ENCODE data around the gene GXYLT1.
A peak's percentile ranks its signal among the peaks of the same experiment; 100 is the strongest.
"Not testable (repeated sequence)": the region's sequence is repeated elsewhere in the genome, so short reads cannot be mapped to it uniquely, and the experiment has no call there.

Gene GXYLT1

DNA sequence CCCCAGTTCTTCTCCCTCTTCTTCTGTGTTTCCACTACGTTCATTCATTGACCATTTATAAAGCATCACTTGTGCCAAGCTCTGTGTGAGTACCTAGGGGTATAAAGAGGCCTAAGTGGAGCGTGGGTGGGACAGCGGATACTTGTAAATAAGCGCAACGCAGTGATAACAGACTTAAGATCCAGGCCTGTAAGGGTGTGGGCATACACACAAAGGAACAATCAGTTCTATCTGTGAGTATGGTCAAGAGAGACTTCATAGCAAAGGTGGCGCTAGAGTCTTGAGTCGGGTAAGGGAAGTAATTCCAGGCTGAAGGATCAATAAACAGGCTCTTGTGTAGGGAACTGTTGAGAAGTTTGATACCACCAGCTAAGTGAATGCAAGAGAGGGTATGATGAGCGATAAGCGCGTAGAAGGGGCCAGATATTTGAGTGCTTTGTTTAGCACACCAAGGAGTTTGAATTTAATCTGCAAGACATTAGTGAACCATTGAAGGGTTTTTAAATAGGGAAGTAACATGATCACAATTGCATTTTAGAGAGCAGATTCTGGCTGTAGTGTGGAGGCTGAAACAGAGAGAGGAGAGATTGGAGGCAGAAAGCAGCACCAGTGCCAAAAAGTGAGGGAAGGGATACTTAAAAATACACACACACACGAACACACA, 1.0 kb upstream of the GXYLT1 start:
- no peak for DNase-seq

DNA sequence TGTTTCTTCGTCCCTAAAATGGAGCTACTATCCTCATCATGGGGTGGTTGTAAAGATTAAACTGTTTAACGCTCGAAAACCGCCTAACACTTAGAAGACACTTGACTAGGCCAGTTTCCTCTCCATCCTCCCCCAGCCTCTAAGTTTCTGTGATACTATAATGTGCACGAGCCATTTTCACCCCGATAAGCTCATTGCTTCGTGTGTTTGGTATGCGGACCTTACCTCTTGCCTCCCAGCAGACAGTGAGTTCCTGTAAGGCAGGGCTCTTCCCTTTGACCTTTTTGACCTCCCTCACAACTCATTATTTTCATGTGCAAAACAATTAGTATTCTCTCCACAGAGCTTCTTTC, 499 bp upstream of the GXYLT1 start:
- no peak for DNase-seq

DNA sequence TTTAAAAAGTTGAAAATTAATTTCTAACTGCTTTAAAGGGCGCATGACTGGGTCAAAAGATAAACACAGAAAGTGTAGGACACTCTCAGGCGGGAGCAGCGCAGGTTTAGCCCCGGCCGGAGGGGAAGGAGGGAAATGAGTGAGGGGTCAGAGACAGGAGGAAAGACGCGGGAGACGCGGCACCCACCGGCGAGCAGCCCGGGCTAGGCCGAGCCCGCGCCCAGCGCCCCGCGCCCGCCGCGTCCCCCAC, 591 bp downstream of the GXYLT1 start:
- no peak for DNase-seq

DNA sequence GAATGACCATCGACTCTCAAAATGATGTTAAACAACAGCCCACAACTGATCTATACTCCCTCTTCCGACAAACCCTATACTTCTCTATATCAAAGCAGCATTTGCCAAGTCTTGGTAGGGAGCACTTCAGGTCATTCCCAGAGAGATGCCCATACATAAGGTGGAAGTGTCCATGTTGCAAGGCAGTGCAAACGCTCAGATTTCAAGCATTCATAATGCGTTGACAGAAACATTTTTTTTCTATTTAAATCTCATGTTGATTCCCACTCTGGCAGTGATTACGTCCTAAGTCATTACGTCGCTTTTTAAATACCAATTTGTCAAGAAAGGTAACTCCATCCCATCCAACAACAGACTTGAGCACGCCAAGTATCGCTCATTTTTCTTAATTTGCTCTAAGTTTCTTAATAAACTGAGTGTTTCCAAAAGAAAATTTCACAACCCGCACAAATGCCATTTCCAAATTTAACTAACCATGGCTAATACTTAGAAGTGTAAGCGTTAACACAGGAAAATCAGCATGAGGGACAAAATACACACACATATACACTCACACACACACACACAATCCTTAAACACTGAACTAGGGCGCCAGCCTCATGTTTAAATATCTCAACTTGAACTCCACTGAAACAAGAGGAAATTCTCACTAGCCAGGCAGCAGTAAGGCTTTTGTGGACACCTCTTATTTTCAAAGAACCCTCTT, 1.1 kb downstream of the GXYLT1 start:
- DNase-seq: peak; percentile 20

DNA sequence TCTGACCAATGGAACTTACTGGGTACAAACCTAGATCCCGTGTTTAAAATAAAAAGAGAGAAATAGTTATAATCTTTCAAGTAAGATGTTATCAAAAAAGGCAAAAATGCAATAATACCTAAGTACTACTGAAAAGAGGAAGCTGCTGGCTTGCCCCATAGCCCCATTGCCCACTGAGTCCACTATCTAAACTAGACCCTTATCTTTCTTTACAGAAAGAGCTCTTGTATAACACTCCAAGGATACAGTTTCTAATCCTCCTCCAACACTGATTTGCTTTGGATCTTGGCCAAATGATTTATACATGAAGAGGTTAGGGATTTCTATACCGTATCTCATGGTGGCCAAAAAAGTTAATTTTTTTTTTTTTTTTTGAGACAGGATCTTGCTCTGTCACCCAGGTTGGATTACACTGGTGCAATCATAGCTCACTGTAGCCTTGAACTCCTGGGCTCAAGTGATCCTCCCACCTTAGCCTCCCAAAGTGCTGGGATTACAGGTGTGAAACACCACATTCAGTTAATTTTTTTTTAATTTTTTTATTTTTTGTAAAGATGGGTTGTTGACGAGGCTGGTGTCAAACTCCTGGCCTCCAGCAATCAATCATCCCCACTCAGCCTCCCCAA, 2.6 kb downstream of the GXYLT1 start:
- no peak for DNase-seq

DNA sequence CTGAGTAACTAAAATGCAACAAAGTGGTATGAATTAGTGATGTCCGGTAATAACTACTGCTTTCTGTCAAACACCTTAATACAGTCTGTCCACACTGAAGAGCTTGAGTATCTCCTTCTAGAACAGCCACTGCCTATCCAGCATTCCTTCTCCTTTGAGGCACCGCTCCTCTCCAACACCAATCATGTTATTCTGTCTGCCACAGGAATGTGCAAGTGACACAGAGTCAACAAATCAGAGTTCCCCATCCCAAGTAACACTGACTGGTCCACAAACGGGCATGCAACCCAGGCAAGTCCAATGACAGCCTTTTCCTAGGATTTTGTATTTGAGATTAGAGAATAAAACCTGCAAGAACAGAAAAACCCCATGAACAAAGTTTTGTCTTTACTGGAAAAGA, 3.8 kb downstream of the GXYLT1 start:
- DNase-seq: no peak

DNA sequence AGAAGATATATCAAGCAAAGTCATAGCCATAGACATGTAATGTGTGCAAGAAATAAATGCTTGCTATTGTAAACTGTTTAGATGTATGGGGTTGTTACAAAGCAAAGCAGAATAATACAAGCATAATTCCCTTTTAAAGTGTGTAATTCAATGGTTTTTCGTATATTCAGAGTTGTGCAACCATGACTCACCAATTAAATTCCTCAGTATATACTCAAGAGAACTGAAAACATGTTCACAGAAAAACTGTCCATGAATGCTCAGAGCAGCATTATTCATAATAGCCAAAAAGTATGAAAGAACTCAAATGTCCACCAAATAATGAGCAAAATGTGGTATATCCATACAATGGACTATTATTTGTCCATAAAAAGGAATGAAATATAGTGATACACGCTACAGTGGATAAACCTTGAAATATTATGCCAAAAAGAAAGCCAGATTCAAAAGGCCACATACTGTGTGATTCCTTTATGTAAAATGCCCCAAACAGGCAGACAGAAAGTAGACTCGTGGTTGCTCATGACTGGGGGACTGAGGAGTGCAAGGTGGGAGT, 9.3 kb downstream of the GXYLT1 start:
- no peak for DNase-seq

DNA sequence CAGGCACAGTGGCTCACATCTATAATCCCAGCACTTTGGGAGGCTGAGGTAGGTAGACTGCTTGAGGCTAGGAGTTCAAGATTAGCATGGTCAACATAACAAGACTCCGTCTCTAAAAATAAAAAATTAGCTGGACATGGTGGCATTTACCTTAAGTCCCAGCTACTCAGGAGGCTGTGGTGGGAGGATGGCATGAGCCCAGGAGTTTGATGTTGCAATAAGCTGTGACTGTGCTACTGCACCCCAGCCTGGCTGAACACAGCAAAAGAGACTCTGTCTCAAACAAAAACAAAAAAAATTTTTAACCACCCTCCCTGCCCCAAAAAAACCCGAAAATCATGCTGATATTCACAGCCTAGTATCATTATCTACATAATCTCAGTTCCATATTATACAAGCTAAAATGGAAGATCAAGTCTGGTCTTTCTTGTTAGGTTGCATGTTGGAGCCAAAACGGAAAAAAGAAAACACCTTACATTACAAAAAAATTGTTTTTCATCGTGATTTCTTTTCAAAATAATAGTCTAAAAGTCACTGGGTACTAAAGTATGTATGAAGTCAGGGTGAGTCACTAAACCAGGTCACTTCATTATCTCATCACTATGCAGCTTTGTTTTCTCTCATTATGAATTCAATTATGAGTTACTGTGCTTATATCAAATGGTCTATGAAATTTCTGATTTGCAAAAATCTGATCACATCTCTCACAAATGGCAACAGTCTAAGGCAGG, 13.8 kb downstream of the GXYLT1 start:
- DNase-seq: no peak

DNA sequence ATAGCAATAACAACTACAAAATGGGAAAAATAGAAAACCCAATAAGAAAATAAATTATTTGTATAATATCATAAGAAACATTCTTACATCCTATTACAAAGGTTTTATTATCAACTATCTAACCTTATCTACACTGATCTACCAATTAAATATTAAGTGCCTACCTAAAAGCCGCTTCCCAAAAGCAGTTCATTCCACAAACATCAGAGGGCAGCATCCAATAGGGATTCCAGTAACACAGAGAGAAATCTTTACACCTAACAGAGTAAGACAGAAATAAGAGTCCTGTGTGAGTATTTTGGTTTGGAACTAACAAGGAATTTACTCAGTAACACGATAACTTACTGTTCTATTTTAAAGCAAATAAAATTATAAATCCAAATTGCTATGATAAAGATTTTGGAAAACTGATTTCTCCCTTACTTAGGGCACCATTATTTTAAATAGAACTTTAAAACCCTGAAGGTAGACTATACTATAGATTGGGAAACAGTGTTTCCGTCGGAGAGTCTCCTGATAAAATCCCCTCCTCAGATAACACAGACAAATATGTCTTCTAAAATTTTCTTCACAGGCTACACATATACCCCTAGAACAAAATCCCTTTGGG, 15.0 kb downstream of the GXYLT1 start:
- DNase-seq: no peak

DNA sequence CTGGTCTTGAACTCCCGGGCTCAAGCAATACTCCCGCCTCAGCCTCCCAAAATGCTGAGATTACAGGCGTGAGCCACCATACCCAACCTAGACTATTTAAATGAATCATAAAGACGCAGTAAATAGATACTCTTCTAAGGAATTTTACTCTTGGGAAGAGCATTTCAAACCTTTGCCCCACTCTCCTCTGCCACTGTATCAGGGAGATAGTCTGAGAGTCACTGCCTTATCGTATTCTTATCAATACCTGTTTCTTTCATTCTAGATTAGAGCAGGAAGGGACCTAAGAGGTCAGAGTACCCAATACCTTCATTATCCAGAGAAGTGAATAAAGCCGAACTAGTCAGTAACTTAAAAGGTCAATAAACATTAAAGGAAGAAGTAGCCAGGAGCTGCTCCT, 15.8 kb downstream of the GXYLT1 start:
- DNase-seq: no peak

DNA sequence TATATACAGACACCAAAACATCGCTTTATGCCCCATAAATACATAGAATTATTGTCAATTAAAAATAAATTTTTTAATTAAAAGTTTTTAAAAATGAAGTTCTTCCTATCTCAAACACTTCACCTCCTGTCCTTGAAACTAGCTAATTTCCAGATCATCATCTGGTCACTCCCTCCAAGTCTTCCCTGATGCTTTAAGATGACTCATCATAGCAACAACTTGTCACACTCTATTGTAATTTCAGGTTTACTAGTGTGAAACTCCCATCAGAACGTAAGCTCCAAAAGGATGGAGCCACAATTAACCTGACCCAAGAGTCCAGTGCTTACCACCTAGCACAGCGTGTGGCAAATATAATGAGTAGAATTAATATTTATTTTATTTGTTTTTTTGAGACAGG, 16.3 kb downstream of the GXYLT1 start:
- no peak for DNase-seq

DNA sequence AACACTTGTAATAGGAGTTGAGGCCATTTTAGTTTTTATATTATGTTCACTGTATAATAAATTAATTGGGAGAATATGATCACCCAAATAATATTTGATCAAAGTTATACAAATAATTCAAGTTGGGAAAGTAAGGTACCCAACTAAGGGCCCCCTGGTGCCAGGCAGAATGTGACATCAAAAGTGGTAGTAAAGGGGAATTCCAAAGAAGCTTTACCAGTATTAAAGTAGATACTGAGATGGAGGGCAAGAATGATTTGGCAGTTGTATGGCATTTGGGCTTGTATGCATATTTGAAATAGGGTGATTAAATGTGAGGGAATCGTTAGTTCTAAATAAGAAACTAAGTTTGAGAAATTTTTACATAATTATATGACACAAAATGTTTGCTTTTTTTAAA, 17.7 kb downstream of the GXYLT1 start:
- DNase-seq: no peak

DNA sequence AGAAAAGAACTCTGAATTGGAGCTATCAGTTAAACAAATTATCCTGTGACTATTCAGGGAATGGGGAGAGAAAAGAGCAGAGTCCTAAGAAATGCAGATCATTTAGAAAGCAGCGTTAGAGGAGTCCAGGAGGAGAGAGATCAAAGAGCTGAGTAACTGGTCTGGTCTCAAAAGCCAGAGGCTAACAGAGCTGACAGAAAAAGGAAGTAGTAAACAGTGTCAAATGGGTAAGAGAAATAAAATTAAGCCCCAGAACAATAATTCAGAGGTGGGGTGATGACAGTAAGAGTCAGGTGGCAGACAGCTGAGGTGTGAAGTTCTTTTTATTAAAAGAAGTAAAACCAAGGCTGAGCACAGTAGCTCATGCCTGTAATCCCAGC, 19.3 kb downstream of the GXYLT1 start:
- no peak for DNase-seq

DNA sequence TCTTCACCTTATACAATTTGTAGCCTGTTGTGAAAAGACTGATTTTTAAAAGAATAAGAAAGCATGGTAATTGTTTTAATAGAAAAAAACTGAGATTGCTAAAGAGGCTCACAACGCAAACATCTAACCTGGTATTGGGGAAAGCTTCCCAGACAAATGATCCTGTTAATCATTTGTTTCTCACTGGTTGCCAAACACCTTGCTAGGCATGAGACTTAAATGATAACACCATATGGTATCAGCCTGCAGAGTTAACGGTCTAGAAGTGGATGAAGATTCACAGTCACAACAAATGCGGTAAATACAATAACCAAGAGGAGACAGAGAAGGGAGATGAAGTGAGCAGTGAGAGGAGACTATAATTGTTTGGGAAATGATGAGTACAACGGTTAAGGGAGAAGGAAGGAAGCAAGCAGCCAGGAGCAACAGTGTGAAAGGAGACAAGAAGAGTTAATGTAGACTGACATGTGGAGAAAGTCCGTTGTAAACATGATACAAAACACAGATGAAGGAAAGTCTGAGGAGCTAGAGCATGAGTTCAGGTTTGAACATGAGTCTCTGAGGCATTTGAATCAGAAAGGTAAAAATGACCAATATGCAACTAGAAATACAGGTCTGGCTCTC, 19.8 kb downstream of the GXYLT1 start:
- DNase-seq: no peak

DNA sequence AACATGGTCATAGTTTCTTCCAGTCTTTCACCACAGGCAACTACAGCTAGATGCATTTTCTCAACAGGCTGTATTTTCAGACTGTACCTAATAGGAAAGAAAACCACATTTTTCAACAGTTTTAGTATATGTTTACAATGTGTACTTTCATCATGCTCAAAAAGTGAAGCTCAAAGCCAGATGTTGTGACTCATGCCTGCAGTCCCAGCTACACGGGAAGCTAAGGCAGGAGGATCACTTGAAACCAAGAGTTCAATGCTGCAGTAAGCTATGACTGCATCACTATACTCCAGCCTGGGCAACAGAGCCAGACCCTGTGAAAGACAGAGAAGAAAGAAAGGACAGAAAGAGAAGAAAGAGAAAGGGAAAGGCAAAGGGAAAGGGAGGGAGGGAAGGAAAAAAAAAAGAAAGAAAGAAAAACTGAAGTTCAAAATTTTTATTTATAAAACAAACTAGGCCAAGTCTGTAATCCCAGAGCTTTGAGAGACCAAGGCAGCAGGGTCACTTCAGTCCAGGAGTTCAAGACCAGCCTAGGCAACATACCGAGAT, 25.5 kb downstream of the GXYLT1 start:
- no peak for DNase-seq

DNA sequence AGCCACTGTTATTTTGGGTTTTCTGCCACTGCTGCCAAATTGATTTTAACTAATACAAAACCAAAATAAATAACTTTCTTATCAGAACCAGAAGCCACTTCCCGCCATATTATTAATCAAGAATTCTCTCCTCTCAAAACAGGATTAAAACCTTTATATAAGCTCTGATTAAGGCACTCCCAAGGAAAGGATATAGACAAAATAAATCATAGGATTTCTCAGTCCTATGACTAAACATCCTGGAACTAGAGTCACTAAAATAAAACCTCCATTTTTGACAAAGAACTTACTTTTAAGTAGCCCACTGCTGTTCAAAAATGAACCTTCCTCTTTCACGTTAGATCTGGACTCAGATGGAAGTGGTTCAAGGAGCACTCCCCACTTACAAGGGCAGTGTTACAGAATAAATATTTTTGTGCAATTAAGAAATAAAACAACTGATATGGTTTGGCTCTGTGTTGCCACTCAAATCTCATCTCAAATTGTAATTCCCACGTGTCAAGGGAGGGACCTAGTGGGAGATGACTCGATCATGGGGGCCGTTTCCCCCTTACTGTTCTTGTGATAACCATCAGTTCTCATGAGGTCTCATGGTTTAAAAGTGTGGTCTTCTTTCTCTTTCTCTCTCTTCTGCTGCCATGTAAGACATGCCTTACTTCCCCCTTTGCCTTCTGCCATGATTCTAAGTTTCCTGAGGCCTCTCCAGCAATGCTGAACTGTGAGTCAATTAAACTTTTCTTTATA, 26.4 kb downstream of the GXYLT1 start:
- no peak for DNase-seq

DNA sequence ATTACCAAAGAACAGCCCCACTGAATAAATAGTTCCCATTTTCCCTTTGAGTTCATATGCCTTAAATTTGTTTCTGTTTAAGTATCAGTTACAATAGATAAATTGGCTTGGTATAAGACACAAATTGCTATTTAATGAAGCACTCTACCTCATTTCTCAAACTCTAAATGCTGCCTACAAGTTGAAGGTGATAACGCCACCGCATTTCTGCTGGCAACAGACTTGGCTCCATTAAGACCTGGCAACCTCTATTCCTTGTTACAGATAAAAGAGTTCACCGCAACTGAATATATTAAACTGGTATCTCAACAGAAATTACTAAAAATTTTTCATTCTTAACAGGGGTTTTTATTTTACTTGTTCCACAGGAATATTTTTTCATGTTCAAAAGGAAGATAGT, 35.6 kb downstream of the GXYLT1 start:
- DNase-seq: no peak

DNA sequence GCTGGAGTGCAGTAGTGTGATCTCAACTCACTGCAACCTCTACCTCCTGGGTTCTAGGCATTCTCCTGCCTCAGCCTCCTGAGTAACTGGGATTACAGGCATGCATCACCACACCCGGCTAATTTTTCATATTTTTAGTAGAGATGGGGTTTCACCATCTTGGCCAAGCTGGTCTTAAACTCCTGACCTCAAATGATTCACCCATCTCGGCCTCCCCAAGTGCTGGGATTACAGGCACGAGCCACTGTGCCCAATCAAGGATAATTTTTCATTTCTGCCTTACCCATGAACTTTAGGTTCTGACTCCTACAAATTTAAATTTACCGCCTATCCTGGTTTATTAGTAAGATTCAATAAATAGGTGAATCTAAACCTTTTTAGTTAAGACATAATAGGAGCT, 37.9 kb downstream of the GXYLT1 start:
- DNase-seq: not testable (repeated sequence)

DNA sequence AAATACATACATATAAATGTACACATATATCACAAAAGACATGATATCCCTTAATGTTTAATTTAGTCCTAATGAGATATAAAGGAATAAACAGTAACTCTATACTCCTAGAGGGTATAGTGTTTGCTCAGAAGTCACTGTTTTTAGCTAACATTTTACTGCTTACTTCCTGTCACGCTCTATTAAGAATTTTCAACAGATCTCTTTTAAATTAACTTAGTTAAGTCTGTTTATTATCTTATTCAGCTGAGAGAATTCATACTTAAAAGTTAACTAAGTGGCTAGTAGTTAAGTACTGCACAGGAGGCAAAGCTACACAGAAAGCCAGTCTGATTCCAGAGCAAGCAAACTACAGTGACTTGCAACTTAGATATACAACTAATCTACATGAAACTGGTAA, 39.9 kb downstream of the GXYLT1 start:
- no peak for DNase-seq

DNA sequence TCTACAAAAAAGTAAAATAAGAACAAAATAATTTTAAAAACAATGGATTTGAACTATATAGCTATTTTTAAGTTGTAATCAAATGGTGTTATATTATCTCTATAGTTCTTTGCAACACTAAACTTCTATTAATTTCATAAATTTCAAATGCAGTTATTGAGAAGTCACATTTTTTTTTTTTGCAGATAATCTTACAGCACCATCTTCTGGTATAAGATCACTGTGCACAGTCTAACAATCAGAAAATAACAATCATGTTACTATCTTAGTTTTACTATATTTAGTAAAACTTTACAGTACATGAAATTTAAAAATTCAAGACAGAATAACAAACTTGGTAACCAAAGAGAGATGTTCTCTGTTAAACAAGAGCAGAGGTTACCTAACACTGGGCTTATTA, 40.6 kb downstream of the GXYLT1 start:
- no peak for DNase-seq

DNA sequence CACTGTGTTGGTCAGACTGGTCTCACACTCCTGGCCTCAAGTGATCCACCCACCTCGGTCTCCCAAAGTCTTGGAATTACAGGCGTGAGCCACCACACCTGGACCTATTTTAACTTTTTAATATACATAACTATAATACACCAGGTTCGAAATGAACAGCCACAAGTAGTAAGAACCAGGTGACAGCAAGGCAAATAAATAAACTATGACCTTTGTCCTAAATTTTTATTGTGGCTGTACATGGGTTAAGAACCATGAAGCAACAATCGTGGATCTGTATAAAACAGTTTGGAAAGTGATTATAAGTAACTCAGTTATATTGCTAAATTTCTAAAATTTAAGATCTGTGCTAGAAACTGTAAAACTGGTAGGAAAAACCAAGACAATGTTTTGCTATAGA, 41.5 kb downstream of the GXYLT1 start:
- no peak for DNase-seq

DNA sequence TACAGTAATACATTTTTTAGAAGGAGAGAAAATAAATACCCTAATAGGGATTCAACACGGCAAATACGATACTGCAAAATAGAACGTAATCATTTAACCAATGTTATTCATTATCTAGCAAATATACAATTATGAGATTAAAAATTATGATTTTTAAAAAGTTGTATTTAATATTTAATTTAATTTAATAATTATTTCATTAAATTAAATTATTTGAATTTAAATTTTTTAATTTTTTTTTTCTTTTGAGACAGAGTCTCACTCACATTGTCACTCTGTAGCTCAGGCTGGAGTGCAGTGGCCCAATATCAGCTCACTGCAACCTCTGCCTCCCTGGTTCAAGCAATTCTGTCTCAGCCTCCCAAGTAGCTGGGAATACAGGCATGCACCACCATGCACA, 42.0 kb downstream of the GXYLT1 start:
- DNase-seq: no peak
